HepG2 (cell line): ENCODE data around the gene ZNF225. TPM values are rescaled to one million over a fixed set of nuclear protein-coding genes. Genes with fewer than 3 reads are reported as not detected.

Experiments
- ATAC-seq: fragments of 200-7000 bp; cut with Tn5 transposase; 3 replicates; pipeline ENCODE4 v1.9.1; 2020; ENCODE audit warnings: mild to moderate bottlenecking, moderate library complexity
- BruUV-seq: library from RNA; stranded (reverse); fragments of 400-500 nt; replicated peaks from 2 replicates; lab custom pipeline; 2021; lab: Mats Ljungman, UMichigan
- CTCF ChIA-PET: fragments of 300-600 bp; formaldehyde crosslinking; extraction: SDS; loops from one replicate; lab custom pipeline; 2021; ENCODE audit warnings: low total read pairs, inconsistent platforms, low intra/inter-chr PET ratio; lab: Yijun Ruan, JAX
- POLR2A ChIA-PET: fragments of 350-600 bp; sonication (Branson Sonifier 250); formaldehyde crosslinking; loops from one replicate; lab custom pipeline; 2020; ENCODE audit warnings: antibody characterized with exemption, inconsistent platforms; lab: Yijun Ruan, JAX
- DNase-seq: peaks from one replicate; pipeline ENCODE4 v3.0.0-alpha.2; 2015; ENCODE audit warnings: low spot score
- FAIRE-seq: peaks from 3 replicates; lab custom pipeline; 2011; peaks lifted over from hg19 to GRCh38; lab: Jason Lieb, UNC
- H2AFZ ChIP-seq: one replicate; pipeline ENCODE4 v1.6.1; 2011; ENCODE audit warnings: low read length, inconsistent platforms
- H3K27ac ChIP-seq: fragments of 300-600 bp; 3 replicates; pipeline ENCODE4 v1.8.0; 2011; ENCODE audit warnings: mixed run types, mild to moderate bottlenecking, mixed read lengths, low read length, inconsistent platforms; ENCODE audit not compliant: insufficient read depth; ENCODE audit errors: extremely low read length
- H3K27me3 ChIP-seq, 2 experiments: fragments of 200-600 bp in 1 of 2; 2 replicates in 1 of 2; 3 replicates in 1 of 2; pipeline versions ENCODE4 v1.6.0 to v1.8.0; 2011; ENCODE audit warnings: low read length in 2 of 2, mild to moderate bottlenecking in 2 of 2, moderate library complexity in 2 of 2, inconsistent platforms in 1 of 2; ENCODE audit not compliant: insufficient read depth in 2 of 2, control insufficient read depth in 1 of 2
- H3K36me3 ChIP-seq, 2 experiments: fragments of 200-600 bp in 1 of 2; replicated peaks in 1 of 2; 2 replicates in 1 of 2; 3 replicates in 1 of 2; pipeline versions ENCODE4 v1.5.1 to v1.8.0; 2011; ENCODE audit warnings: low read length in 2 of 2, inconsistent platforms in 1 of 2; ENCODE audit not compliant: insufficient read depth in 2 of 2, control insufficient read depth in 1 of 2
- H3K4me1 ChIP-seq: 2 replicates; pipeline ENCODE4 v1.5.1; 2012; ENCODE audit warnings: low read length, inconsistent platforms; ENCODE audit not compliant: insufficient read depth
- H3K4me2 ChIP-seq: 2 replicates; pipeline ENCODE4 v1.6.0; 2011; ENCODE audit warnings: low read depth, low read length, inconsistent platforms
- H3K4me3 ChIP-seq, 3 experiments: fragments of 200-600 bp in 1 of 3; sonication (generic), shearing (Covaris generic) in 1 of 3; replicated peaks in 1 of 3; 2 replicates each; pipeline ENCODE4 v1.5.1; 2011 to 2016; ENCODE audit warnings: low read length in 3 of 3, inconsistent platforms in 2 of 3, low read depth in 2 of 3, mild to moderate bottlenecking in 2 of 3, control low read depth in 1 of 3, mixed read lengths in 1 of 3; ENCODE audit not compliant: insufficient read depth in 1 of 3
- H3K79me2 ChIP-seq: one replicate; pipeline ENCODE4 v1.6.1; 2011; ENCODE audit warnings: low read length, inconsistent platforms; ENCODE audit not compliant: insufficient read depth
- H3K9ac ChIP-seq: 2 replicates; pipeline ENCODE4 v1.6.0; 2011; ENCODE audit warnings: mild to moderate bottlenecking, low read depth, low read length, inconsistent platforms; ENCODE audit not compliant: insufficient read depth
- H3K9me3 ChIP-seq: 2 replicates; pipeline ENCODE4 v1.5.1; 2012; ENCODE audit warnings: mild to moderate bottlenecking, low read length
- H4K20me1 ChIP-seq: 2 replicates; pipeline ENCODE4 v1.6.0; 2011; ENCODE audit warnings: inconsistent platforms, mild to moderate bottlenecking, low read length, moderate library complexity; ENCODE audit not compliant: insufficient read depth
- AKNA ChIP-seq: sonication (generic); formaldehyde crosslinking; IDR thresholded peaks from 2 replicates; pipeline ENCODE4 v1.4.0; 2020; ENCODE audit warnings: missing genetic modification reagents, borderline replicate concordance
- GLI4 ChIP-seq: sonication (generic); formaldehyde crosslinking; IDR thresholded peaks from 2 replicates; pipeline ENCODE4 v1.5.1; 2020; ENCODE audit warnings: missing genetic modification reagents, mild to moderate bottlenecking, moderate library complexity, borderline replicate concordance
- MEIS2 ChIP-seq: sonication (generic); formaldehyde crosslinking; IDR thresholded peaks from 2 replicates; pipeline ENCODE4 v1.9.0; 2021; ENCODE audit warnings: mild to moderate bottlenecking, missing genetic modification reagents
- POLR2AphosphoS5 ChIP-seq: IDR thresholded peaks from 2 replicates; pipeline ENCODE4 v1.6.1; 2012; ENCODE audit warnings: low read depth, low read length
- PRPF4 ChIP-seq: fragments of 200-400 bp; formaldehyde crosslinking; IDR thresholded peaks from 2 replicates; pipeline ENCODE4 v1.6.1; 2016; ENCODE audit warnings: low read length, low read depth; ENCODE audit not compliant: poor library complexity, severe bottlenecking
- THYN1 ChIP-seq: sonication (generic); formaldehyde crosslinking; IDR thresholded peaks from 2 replicates; pipeline ENCODE4 v1.8.1; 2023; ENCODE audit warnings: low read depth, mild to moderate bottlenecking, moderate library complexity, missing genetic modification reagents, borderline replicate concordance
- ZNF616 ChIP-seq: sonication (generic); formaldehyde crosslinking; IDR thresholded peaks from 2 replicates; pipeline ENCODE4 v1.5.0; 2020; ENCODE audit warnings: low read depth, mild to moderate bottlenecking, missing genetic modification reagents
- WGBS: methylation state at CpG from one replicate; pipeline ENCODE4 v1.1.6; 2017; ENCODE audit warnings: low lambda C conversion rate; 5-methylcytosine and 5-hydroxymethylcytosine counted together
- in situ Hi-C: cut with HindIII; loops from 2 replicates; pipeline ENCODE4 v1.10.0; 2017; ENCODE audit warnings: low pct_unique_long_range_greater_than_20kb; ENCODE audit not compliant: extremely low pct_ligation_motif_present
- intact Hi-C: fragments of 100-400 bp; cut with micrococcal nuclease; formaldehyde crosslinking; loops from one replicate; pipeline ENCODE4 v1.10.0; 2022; ENCODE audit not compliant: unreplicated experiment
- polyA plus RNA-seq, 8 experiments: library from polyadenylated mRNA; depleted of rRNA in 3 of 8; stranded (reverse) in 7 of 8; unstranded in 1 of 8; fragments of >200 nt; fragmentation: Illumina TruSeq in 4 of 8; extraction: Trizol in 4 of 8; gene quantifications; 2 replicates each; pipeline versions ENCODE4 v1.2.1 to v1.2.3, GENCODE V29; 2011 to 2016; ENCODE audit warnings: low read depth in 4 of 8, missing spikeins in 1 of 8, mixed read lengths in 1 of 8; ENCODE audit not compliant: insufficient read depth in 1 of 8
- total RNA-seq, 5 experiments: library from RNA; depleted of rRNA; stranded (reverse); fragments of >200 nt; fragmentation: Illumina TruSeq; extraction: Trizol; gene quantifications; 2 replicates each; pipeline ENCODE4 v1.2.3, GENCODE V29; 2016; ENCODE audit warnings: low read depth in 1 of 5
- TF ChIP-seq, protein P1 (sequence below): sonication (generic); formaldehyde crosslinking; IDR thresholded peaks from 2 replicates; pipeline ENCODE4 v1.5.0; 2020; ENCODE audit warnings: mild to moderate bottlenecking, low read depth, missing genetic modification reagents, borderline replicate concordance
- TF ChIP-seq, protein P2 (sequence below): sonication (generic); formaldehyde crosslinking; IDR thresholded peaks from 2 replicates; pipeline ENCODE4 v1.8.1; 2022; ENCODE audit warnings: low read depth, mild to moderate bottlenecking, missing genetic modification reagents
- TF ChIP-seq, protein P3 (sequence below): sonication (generic); formaldehyde crosslinking; IDR thresholded peaks from 2 replicates; pipeline ENCODE4 v1.5.0; 2020; ENCODE audit warnings: mild to moderate bottlenecking, missing genetic modification reagents

Gene ZNF225
- total and polyA plus RNA-seq, 2 of the 13 experiments (the other 11 are each of a cell fraction or from before 2014, with no cell fraction given): 0.87 to 3.3 TPM

DNA sequence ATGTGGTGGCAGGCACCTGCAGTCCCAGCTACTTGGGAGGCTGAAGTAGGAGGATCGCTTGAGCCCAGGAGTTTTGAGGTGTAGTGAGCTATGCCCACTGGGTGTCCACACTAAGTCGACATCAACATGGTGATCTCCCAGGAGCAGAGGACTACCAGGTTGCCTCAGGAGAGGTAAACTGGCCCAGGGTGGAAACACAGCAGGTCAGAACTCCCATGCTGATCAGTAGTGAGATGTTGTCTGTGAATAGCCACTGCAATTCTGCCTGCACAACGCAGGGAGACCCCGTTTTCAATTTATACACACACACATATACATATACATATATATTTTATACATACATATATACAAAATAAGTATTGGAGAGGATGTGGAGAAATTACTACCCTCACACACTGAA, 21.1 kb upstream of the ZNF225 start:
- no peak overlapping the region for H3K27ac ChIP-seq
- no peak overlapping the region for H2AFZ ChIP-seq
- WGBS: 33% methylated on average over 4 of the region's 4 CpGs
- H3K9ac ChIP-seq: no peak overlapping the region
- intact Hi-C loops (loop anchor here (10.0 kb wide), 1 partner anchor 107 kb away; the partner anchor contains the start of gene ZNF155), in situ Hi-C loops (no loop called here)
- ChIA-PET CTCF (no interaction called here), POLR2A (no interaction called here)
- H3K79me2 ChIP-seq: peaks cover 9% of the 10 kb centered on the region
- peaks cover 6% of the 10 kb centered on the region for H3K4me1 ChIP-seq
- TF ChIP-seq AKNA (CRISPR knock-in tag) (no peak), POLR2AphosphoS5 (no peak), GLI4 (CRISPR knock-in tag) (no peak), THYN1 (CRISPR knock-in tag) (no peak), PRPF4 (no peak), MEIS2 (CRISPR knock-in tag) (no peak), ZNF616 (CRISPR knock-in tag) (no peak)
- TF ChIP-seq, protein P1, sequence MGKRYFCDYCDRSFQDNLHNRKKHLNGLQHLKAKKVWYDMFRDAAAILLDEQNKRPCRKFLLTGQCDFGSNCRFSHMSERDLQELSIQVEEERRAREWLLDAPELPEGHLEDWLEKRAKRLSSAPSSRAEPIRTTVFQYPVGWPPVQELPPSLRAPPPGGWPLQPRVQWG: no peak
- TF ChIP-seq, protein P2, sequence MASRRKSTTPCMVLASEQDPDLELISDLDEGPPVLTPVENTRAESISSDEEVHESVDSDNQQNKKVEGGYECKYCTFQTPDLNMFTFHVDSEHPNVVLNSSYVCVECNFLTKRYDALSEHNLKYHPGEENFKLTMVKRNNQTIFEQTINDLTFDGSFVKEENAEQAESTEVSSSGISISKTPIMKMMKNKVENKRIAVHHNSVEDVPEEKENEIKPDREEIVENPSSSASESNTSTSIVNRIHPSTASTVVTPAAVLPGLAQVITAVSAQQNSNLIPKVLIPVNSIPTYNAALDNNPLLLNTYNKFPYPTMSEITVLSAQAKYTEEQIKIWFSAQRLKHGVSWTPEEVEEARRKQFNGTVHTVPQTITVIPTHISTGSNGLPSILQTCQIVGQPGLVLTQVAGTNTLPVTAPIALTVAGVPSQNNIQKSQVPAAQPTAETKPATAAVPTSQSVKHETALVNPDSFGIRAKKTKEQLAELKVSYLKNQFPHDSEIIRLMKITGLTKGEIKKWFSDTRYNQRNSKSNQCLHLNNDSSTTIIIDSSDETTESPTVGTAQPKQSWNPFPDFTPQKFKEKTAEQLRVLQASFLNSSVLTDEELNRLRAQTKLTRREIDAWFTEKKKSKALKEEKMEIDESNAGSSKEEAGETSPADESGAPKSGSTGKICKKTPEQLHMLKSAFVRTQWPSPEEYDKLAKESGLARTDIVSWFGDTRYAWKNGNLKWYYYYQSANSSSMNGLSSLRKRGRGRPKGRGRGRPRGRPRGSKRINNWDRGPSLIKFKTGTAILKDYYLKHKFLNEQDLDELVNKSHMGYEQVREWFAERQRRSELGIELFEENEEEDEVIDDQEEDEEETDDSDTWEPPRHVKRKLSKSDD (CRISPR knock-in tag): no peak
- TF ChIP-seq, protein P3, sequence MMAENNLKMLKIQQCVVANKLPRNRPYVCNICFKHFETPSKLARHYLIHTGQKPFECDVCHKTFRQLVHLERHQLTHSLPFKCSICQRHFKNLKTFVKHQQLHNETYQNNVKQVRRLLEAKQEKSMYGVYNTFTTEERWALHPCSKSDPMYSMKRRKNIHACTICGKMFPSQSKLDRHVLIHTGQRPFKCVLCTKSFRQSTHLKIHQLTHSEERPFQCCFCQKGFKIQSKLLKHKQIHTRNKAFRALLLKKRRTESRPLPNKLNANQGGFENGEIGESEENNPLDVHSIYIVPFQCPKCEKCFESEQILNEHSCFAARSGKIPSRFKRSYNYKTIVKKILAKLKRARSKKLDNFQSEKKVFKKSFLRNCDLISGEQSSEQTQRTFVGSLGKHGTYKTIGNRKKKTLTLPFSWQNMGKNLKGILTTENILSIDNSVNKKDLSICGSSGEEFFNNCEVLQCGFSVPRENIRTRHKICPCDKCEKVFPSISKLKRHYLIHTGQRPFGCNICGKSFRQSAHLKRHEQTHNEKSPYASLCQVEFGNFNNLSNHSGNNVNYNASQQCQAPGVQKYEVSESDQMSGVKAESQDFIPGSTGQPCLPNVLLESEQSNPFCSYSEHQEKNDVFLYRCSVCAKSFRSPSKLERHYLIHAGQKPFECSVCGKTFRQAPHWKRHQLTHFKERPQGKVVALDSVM (CRISPR knock-in tag): no peak
- no peak overlapping the region for H3K4me2 ChIP-seq
- no peaks in the 10 kb centered on the region; a peak in 1 of 5 replicates for H3K27me3 ChIP-seq
- no peaks in the 10 kb centered on the region for H3K9me3 ChIP-seq
- no TSS peak for BruUV-seq
- H3K4me3 ChIP-seq: no peak overlapping the region
- peaks cover under 1 to 2% of the 10 kb centered on the region in 2 experiments; a peak in 2 of 5 replicates for H3K36me3 ChIP-seq
- DNase-seq (no peak), ATAC-seq (no peak), FAIRE-seq (no peak)
- no peaks in the 10 kb centered on the region for H4K20me1 ChIP-seq
